Activated T-cell treated with anti-CD3 and anti-CD28 coated beads for 24 hours (primary cell): ENCODE measurements around the gene ACTL8.

Experiments used
- DNase-seq: peaks from one replicate; pipeline ENCODE4 v3.0.0-alpha.2; 2020; ENCODE audit warnings: low read depth

ACTL8 gene

GRCh38 chr1:17755120-17755519, at the start of gene ACTL8:
TSS of gene ACTL8 (plus strand) at chr1:17755333. CDS start at chr1:17823009, 67,676 bp downstream.
- DNase-seq, result no peak

GRCh38 chr1:17706445-17706844, 48.7 kb upstream of the ACTL8 start:
- no peak for DNase-seq

GRCh38 chr1:17709981-17710380, 45.2 kb upstream of the ACTL8 start:
- no peak for DNase-seq

GRCh38 chr1:17710889-17711576, 44.1 kb upstream of the ACTL8 start:
- DNase-seq, result no peak

GRCh38 chr1:17711577-17711910, 43.6 kb upstream of the ACTL8 start:
- DNase-seq, result no peak

- no peak for DNase-seq
Measured at GRCh38 chr1:17711941-17712340, 43.2 kb upstream of the ACTL8 start.

- no peak for DNase-seq
Measured at GRCh38 chr1:17713993-17714392, 41.1 kb upstream of the ACTL8 start.

GRCh38 chr1:17717594-17718535, 37.3 kb upstream of the ACTL8 start:
- DNase-seq, result no peak

- DNase-seq, result no peak
Measured at GRCh38 chr1:17719874-17720273, 35.3 kb upstream of the ACTL8 start.

GRCh38 chr1:17721444-17721843, 33.7 kb upstream of the ACTL8 start:
- no peak for DNase-seq

GRCh38 chr1:17723684-17724083, 31.4 kb upstream of the ACTL8 start:
- DNase-seq, result no peak

GRCh38 chr1:17724150-17724549, 31.0 kb upstream of the ACTL8 start:
- DNase-seq, result no peak

GRCh38 chr1:17725084-17725719, 29.9 kb upstream of the ACTL8 start:
- DNase-seq, result no peak

- DNase-seq, result no peak
Measured at GRCh38 chr1:17725811-17726582, 29.1 kb upstream of the ACTL8 start.

GRCh38 chr1:17728123-17728712, 26.9 kb upstream of the ACTL8 start:
- no peak for DNase-seq

- DNase-seq, result no peak
Measured at GRCh38 chr1:17729248-17729647, 25.9 kb upstream of the ACTL8 start.

GRCh38 chr1:17729909-17730308, 25.2 kb upstream of the ACTL8 start:
- DNase-seq, result no peak

- no peak for DNase-seq
Measured at GRCh38 chr1:17731460-17731859, 23.7 kb upstream of the ACTL8 start.

GRCh38 chr1:17732475-17732874, 22.7 kb upstream of the ACTL8 start:
- no peak for DNase-seq

GRCh38 chr1:17733661-17734060, 21.5 kb upstream of the ACTL8 start:
- DNase-seq, result no peak

- DNase-seq, result no peak
Measured at GRCh38 chr1:17734609-17735008, 20.5 kb upstream of the ACTL8 start.

- DNase-seq, result no peak
Measured at GRCh38 chr1:17735348-17735747, 19.8 kb upstream of the ACTL8 start.
